Glomerular endothelial cell (primary cell): ENCODE results near the gene PELI2. TPM values are rescaled to one million over a fixed set of nuclear protein-coding genes. Genes with fewer than 3 reads are reported as not detected.

Experiments used
- DNase-seq: peaks from one replicate; pipeline ENCODE4 v3.0.0-alpha.2; 2011; ENCODE audit warnings: low read depth, low spot score; ENCODE audit errors: extremely low read depth
- total RNA-seq: library from RNA; depleted of rRNA; stranded (reverse); fragments of >200 nt; gene quantifications from 2 replicates; pipeline ENCODE4 v1.2.3, GENCODE V29; 2015

PELI2 gene
- total RNA-seq, 1 donor from 2014 or later, result 3.7 TPM

DNA sequence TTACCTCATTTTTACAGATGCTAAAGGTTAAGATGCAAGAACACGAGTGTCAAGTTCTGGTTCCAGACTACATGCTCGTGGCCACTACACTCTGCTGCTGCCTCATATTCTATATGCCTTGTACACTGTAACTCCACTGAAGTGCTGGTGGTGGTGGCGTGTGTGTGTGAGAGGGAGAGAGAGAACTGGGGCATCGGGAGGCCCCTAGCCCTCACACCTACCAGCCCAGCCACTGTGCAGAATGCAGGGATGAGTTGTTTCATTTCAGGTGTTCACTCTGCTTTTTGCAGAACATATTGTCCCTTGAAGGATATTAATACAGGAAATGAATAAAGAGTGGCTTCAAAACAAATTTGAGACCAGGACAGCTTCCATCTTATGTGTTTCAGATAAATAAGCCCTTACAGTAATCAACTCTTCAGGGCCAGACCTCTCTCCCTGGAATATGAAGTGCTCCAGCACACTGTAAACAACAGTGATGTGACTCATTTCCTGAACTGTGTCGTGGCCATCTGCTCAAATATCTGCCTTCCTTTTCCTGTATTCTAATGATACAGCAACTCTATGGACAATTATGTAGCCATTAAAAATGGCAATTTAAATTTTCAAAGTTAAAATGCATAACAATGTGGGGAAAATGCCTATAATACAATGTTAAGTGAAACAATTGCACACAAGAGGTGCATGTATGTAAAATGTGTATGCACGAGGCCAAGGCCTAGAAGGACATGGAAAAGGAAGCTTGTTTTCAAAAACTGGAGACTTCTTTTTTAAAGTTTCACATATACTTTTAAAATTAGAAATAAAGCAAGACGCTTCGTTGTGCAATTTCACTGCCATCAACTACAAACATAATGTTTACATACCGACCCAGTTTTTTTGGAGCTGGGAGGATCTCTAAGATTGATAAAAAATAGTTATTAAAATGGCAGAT lies 215.4 kb downstream of the PELI2 start:
- DNase-seq, result peak; percentile 85

DNA sequence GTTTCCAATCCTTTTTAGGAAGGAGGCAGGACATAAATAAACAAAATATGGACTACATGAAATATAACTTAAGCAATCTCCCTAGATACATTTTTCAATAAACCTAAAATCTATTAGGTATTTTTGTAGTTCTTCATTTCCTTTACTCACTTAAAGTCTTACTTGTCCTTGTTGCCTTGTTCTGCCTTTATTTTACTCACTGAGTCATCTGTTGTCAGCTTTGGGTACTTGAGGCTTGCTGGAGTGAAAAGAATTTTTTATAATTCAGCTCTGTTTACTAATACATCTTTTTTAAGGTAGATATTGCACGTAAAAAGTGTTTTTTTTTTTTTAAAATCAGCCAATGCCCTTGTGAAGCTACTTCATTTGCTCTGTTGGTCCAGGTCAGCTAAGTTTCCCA lies 216.2 kb downstream of the PELI2 start:
- no peak for DNase-seq

- DNase-seq, result no peak
These were observed 220.5 kb downstream of the PELI2 start for GRCh38 chr14:56338674-56339073.

DNA sequence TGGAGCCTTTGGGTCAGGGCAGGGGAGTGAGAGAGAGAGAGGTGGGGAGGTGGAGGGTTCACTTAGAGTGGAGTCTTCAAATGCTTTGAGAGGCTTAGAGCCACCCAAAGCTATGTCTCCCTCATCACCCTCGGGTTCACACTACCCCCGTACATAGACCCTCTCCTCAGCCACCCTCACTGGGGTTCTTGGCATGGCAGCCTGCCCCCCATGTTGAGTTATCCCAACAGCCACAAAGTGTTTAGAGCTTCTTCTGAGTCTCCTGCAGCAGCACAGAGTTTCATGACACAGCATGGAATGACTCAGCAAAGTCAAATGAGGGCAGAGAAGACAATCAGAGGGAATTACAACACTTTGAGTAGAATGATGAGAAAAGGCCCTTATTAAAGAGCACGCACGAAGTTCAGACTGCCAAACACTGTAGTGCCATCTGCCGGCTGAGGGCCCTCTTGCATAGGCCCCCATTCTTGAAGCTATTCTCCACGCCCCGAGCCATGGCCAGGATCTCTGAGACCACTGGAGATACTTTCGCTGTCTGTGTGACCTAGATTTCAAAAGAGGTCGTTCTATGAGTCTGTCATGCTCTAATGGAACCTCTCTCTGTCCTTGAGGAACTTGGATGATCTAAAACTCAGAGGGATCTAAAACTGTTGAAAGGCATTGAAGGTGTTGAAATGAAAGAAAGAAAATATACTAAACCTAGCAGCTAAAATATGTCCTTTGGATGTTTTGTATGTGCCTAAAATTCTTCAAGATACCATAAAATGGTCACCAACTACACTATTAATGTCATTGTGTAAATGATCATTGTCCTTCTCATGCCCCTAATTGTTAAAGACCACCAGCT lies 221.9 kb downstream of the PELI2 start:
- no peak for DNase-seq

DNA sequence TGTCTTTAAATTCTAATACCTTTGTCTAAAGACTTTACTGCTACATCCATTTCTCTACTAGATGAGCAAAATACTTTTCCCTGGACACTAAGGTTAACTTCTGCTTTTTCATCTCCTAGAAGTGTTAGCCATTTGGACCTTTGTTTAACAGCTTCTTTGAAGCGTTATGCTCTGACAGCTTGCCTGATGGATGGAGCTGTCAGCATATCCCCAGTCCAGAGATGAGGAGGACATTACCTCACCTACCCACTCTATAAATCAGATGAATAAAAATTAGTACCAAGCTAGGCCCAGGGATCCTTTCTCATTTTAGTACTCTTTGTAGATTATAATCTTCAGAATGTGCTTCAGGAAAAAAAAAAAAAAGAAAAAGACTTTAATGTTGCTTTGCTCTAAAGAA lies 222.7 kb downstream of the PELI2 start:
- no peak for DNase-seq

GRCh38 chr14:56341766-56342493 lies 223.7 kb downstream of the PELI2 start:
- no peak for DNase-seq

DNA sequence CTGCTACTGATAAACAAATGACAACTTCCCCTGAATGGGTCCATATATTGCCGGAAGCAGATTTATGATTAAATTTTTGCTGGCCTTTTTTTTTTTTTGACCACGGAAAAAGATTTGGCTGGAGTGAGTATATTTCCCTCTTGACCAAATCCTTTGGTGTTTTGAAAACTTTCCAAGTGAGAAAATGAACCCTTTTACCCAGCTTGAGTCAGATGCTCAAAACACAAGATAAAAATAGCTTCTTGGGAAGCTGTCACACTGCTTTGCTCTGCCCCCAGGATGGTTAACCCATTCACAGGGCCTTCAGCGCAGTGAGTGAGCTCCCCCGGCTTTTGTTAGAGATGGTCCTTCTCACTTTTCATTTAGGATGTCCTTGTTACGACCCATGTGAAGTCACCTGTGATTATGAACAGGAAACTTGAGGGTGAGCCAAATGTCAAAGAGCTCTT lies 224.3 kb downstream of the PELI2 start:
- DNase-seq, result no peak

- no peak for DNase-seq
These were observed 231.7 kb downstream of the PELI2 start for GRCh38 chr14:56349960-56350359.
